Mesothelial cell of epicardium (in vitro differentiated cells): ENCODE results near the gene CAST. TPM values are rescaled to one million over a fixed set of nuclear protein-coding genes. Genes with fewer than 3 reads are reported as not detected.

Experiments used
- DNase-seq, 2 experiments: peaks; one replicate each; pipeline ENCODE4 v3.0.0; 2021; ENCODE audit warnings: low spot score in 2 of 2; ENCODE audit not compliant: unreplicated experiment in 2 of 2
- H3K27ac Mint-ChIP-seq: 2 replicates; pipeline ENCODE4 v1.8.0; 2021; ENCODE audit warnings: mixed read lengths
- H3K27me3 Mint-ChIP-seq: 2 replicates; pipeline ENCODE4 v1.8.0; 2021; ENCODE audit warnings: low read depth, mixed read lengths
- H3K36me3 Mint-ChIP-seq: 2 replicates; pipeline ENCODE4 v1.8.0; 2021; ENCODE audit warnings: mixed read lengths
- H3K4me1 Mint-ChIP-seq: 2 replicates; pipeline ENCODE4 v1.8.0; 2021; ENCODE audit warnings: mixed read lengths
- H3K4me3 Mint-ChIP-seq: 2 replicates; pipeline ENCODE4 v1.8.0; 2021; ENCODE audit warnings: mild to moderate bottlenecking, moderate library complexity, mixed read lengths
- H3K9me3 Mint-ChIP-seq: 2 replicates; pipeline ENCODE4 v1.8.0; 2021; ENCODE audit warnings: mixed read lengths
- CTCF ChIP-seq: fragments of 200-600 bp; sonication (generic); IDR thresholded peaks from one replicate; pipeline ENCODE4 v1.5.0; 2021; ENCODE audit warnings: antibody characterized with exemption; ENCODE audit not compliant: unreplicated experiment
- total RNA-seq: library from RNA; stranded (reverse); gene quantifications from 3 replicates; pipeline ENCODE4 v1.2.1, GENCODE V29; 2021

The CAST gene
- total RNA-seq, 1 donor from 2014 or later, result 132 TPM

- Mint-ChIP-seq H3K27me3 (no peaks in the 10 kb centered on the region), H3K27ac (peak overlapping the region; percentile 45)
- no peak for TF ChIP-seq CTCF
Observed at GRCh38 chr5:96785326-96786109, 123.3 kb downstream of the CAST start.

GRCh38 chr5:96788112-96788749, 126.1 kb downstream of the CAST start:
- peaks cover 30% of the 10 kb centered on the region for H3K4me1 Mint-ChIP-seq

More at GRCh38 chr5:96785326-96786109, 123.3 kb downstream of the CAST start:
- Mint-ChIP-seq H3K9me3 (peaks cover 6% of the 10 kb centered on the region), H3K4me1 (peaks cover 39% of the 10 kb centered on the region), H3K36me3 (peaks cover 35% of the 10 kb centered on the region), H3K4me3 (peak overlapping the region; percentile 8)
- DNase-seq, result no peak

GRCh38 chr5:96789794-96790330, 127.7 kb downstream of the CAST start:
- no peaks in the 10 kb centered on the region for H3K27me3 Mint-ChIP-seq
- H3K27ac Mint-ChIP-seq, result peak overlapping the region; percentile 49
- no peak for DNase-seq
- H3K9me3 Mint-ChIP-seq, result no peaks in the 10 kb centered on the region
- TF ChIP-seq CTCF, result no peak
- H3K4me1 Mint-ChIP-seq, result peaks cover 30% of the 10 kb centered on the region
- H3K4me3 Mint-ChIP-seq, result no peak overlapping the region
- H3K36me3 Mint-ChIP-seq, result peaks cover 19% of the 10 kb centered on the region

More at GRCh38 chr5:96788112-96788749, 126.1 kb downstream of the CAST start:
- H3K9me3 Mint-ChIP-seq, result peaks cover 1% of the 10 kb centered on the region
- H3K4me3 Mint-ChIP-seq, result no peak overlapping the region
- H3K27me3 Mint-ChIP-seq, result no peaks in the 10 kb centered on the region
- peaks cover 26% of the 10 kb centered on the region for H3K36me3 Mint-ChIP-seq
- no peak for DNase-seq
- no peak for TF ChIP-seq CTCF
- H3K27ac Mint-ChIP-seq, result no peak overlapping the region

- DNase-seq, result no peak
- Mint-ChIP-seq H3K36me3 (peaks cover 22% of the 10 kb centered on the region), H3K4me1 (peaks cover 19% of the 10 kb centered on the region), H3K4me3 (no peak overlapping the region), H3K9me3 (peaks cover 4% of the 10 kb centered on the region), H3K27ac (peak overlapping the region; percentile 28), H3K27me3 (no peaks in the 10 kb centered on the region)
- TF ChIP-seq CTCF, result no peak
Observed at GRCh38 chr5:96790961-96791504, 128.9 kb downstream of the CAST start.

- peaks cover 11% of the 10 kb centered on the region for H3K4me1 Mint-ChIP-seq
- H3K27ac Mint-ChIP-seq, result no peak overlapping the region
- peaks cover 46% of the 10 kb centered on the region for H3K36me3 Mint-ChIP-seq
- DNase-seq, result no peak
- H3K4me3 Mint-ChIP-seq, result no peak overlapping the region
- TF ChIP-seq CTCF, result no peak
- no peaks in the 10 kb centered on the region for H3K27me3 Mint-ChIP-seq
- peaks cover 8% of the 10 kb centered on the region for H3K9me3 Mint-ChIP-seq
Observed at GRCh38 chr5:96794757-96795156, 132.6 kb downstream of the CAST start.
